K562 (cell line): ENCODE data around the gene PPOX. TPM values are rescaled to one million over a fixed set of nuclear protein-coding genes. Genes with fewer than 3 reads are reported as not detected.

Source experiments
- CHD7 ChIP-seq: fragments of 200-600 bp; sonication (generic); IDR thresholded peaks from one replicate; pipeline ENCODE4 v1.6.1; 2012; ENCODE audit warnings: mild to moderate bottlenecking, low read depth, low read length, inconsistent platforms
- DACH1 ChIP-seq: fragments of 450-650 bp; IDR thresholded peaks from 2 replicates; pipeline ENCODE4 v1.6.1; 2018; ENCODE audit not compliant: partially characterized antibody
- ELF4 ChIP-seq: fragments of 450-650 bp; formaldehyde crosslinking; IDR thresholded peaks from 2 replicates; pipeline ENCODE4 v1.4.0; 2022; ENCODE audit warnings: missing genetic modification characterization
- MCM7 ChIP-seq, 2 experiments: fragments of 450-650 bp; IDR thresholded peaks; 2 replicates each; pipeline ENCODE4 v1.6.1; 2016 to 2018
- NBN ChIP-seq: fragments of 450-650 bp; IDR thresholded peaks from 2 replicates; pipeline ENCODE4 v1.6.1; 2016; ENCODE audit warnings: low read depth, mild to moderate bottlenecking
- PHB ChIP-seq: fragments of 250-450 bp; sonication (Bioruptor Pico); IDR thresholded peaks from 2 replicates; pipeline ENCODE4 v1.5.0; 2021
- POLR2A ChIP-seq: fragments of 450-650 bp; conservative IDR thresholded peaks from 2 replicates; pipeline ENCODE4 v1.6.1; 2016
- TCF3 ChIP-seq: sonication (generic); formaldehyde crosslinking; IDR thresholded peaks from 2 replicates; pipeline ENCODE4 v1.4.0; 2020; ENCODE audit warnings: mild to moderate bottlenecking, missing genetic modification reagents
- ZNF395 ChIP-seq: fragments of 200-800 bp; sonication (Bioruptor generic); IDR thresholded peaks from 2 replicates; pipeline ENCODE4 v1.6.1; 2017; ENCODE audit warnings: missing genetic modification characterization, missing compliant biosample characterization
- polyA plus RNA-seq, 8 experiments: library from polyadenylated mRNA; depleted of rRNA in 4 of 8; stranded (reverse) in 5 of 8; unstranded in 3 of 8; fragments of >200 nt; fragmentation: Nextera tagmentation in 2 of 8; fragmentation: Illumina TruSeq in 1 of 8; extraction: Ambion mirVana in 2 of 8; extraction: Trizol in 1 of 8; gene quantifications; 2 replicates each; pipeline versions ENCODE4 v1.2.1 to v1.2.3, GENCODE V29; 2011 to 2014; ENCODE audit warnings: inconsistent platforms in 1 of 8, missing spikeins in 1 of 8
- total RNA-seq, 7 experiments: library from RNA; depleted of rRNA in 6 of 7; stranded (reverse); fragments of >200 nt in 6 of 7; fragmentation: Illumina TruSeq in 2 of 7; extraction: Trizol in 2 of 7; gene quantifications; 2 replicates each; pipeline versions ENCODE4 v1.2.1 to v1.2.3, GENCODE V29; 2011 to 2021; ENCODE audit warnings: low replicate concordance in 1 of 7
- TF ChIP-seq, protein P1 (sequence below): IDR thresholded peaks from 2 replicates; pipeline ENCODE4 v1.6.1; 2012; ENCODE audit warnings: low read depth, low read length, improper control_type of control experiment, borderline replicate concordance
- TF ChIP-seq, protein P2 (sequence below): fragments of 450-650 bp; IDR thresholded peaks from 2 replicates; pipeline ENCODE4 v1.6.1; 2014; ENCODE audit warnings: low read depth, mild to moderate bottlenecking, moderate library complexity, borderline replicate concordance

Gene PPOX
- total and polyA plus RNA-seq, 9 of the 15 experiments (the other 6 are each of a cell fraction or from before 2014, with no cell fraction given): 17.0 to 57.1 (median 38.9) TPM

DNA sequence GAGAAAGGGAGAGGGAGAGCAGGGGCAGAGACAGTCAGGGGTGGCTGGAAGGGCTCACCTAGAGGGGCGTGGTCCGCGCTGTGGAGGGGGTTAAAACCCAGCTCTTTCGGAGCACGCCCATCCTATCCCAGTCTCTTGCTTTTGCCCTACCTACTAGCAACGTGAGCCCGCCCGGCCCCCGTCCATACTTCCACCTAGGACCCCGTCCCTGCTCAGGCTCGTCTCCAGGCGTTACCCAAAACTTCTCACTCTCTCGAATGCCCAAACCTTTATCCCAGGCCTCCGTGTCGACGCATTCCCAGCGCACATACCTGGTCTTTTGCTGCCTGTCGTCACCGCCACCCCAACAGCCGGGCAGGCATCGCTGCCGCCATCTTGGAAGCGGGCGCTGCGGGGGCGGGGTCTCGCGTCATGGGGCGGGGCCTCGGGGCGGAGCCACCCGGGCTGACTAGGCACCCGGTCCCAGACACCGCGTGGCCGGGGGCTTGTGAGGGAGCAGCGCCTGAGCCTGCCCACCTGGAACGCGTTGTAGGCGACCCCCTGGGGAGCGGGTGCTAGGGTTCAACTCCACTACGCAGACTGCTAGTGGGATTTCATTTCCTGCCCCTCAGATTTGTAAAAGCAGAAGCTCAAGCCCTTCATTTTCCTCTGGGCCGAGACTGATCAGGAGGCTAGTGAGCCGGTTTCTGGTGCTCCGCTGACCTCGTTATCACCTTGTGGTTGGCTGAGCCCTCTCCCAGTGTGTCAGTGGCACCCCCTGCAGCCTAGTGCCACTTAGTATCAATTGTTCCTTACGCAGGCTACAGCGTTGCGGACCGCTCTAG lies 11.1 kb downstream of the PPOX start, which contains the start of gene B4GALT3 (continued):
- TF ChIP-seq CHD7 (no peak), ZNF395 (CRISPR knock-in tag) (peak; percentile 94), PHB (CRISPR knock-in tag) (no peak; the same call in 1 of the 2 replicates), MCM7 (IDR thresholded peaks at IDR 0.05) (no peak), POLR2A (peak; percentile 95), NBN (peak; percentile 53; the same call in 1 of the 2 replicates), TCF3 (CRISPR knock-in tag) (no peak), DACH1 (no peak), ELF4 (CRISPR knock-in tag) (peak; percentile 56; the same call in 1 of the 2 replicates)
- TF ChIP-seq, protein P1, sequence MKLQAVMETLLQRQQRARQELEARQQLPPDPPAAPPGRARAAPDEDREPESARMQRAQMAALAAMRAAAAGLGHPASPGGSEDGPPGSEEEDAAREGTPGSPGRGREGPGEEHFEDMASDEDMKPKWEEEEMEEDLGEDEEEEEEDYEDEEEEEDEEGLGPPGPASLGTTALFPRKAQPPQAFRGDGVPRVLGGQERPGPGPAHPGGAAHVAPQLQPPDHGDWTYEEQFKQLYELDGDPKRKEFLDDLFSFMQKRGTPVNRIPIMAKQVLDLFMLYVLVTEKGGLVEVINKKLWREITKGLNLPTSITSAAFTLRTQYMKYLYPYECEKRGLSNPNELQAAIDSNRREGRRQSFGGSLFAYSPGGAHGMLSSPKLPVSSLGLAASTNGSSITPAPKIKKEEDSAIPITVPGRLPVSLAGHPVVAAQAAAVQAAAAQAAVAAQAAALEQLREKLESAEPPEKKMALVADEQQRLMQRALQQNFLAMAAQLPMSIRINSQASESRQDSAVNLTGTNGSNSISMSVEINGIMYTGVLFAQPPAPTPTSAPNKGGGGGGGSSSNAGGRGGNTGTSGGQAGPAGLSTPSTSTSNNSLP: peak; percentile 42; the same call in 1 of the 2 replicates
- TF ChIP-seq, protein P2, sequence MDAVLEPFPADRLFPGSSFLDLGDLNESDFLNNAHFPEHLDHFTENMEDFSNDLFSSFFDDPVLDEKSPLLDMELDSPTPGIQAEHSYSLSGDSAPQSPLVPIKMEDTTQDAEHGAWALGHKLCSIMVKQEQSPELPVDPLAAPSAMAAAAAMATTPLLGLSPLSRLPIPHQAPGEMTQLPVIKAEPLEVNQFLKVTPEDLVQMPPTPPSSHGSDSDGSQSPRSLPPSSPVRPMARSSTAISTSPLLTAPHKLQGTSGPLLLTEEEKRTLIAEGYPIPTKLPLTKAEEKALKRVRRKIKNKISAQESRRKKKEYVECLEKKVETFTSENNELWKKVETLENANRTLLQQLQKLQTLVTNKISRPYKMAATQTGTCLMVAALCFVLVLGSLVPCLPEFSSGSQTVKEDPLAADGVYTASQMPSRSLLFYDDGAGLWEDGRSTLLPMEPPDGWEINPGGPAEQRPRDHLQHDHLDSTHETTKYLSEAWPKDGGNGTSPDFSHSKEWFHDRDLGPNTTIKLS: peak; percentile 59
